ENCODE data around the gene CEP131. TPM values are rescaled to one million over a fixed set of nuclear protein-coding genes. Genes with fewer than 3 reads are reported as not detected.

CEP131 gene
- total and polyA plus RNA-seq, 2 of the 8 experiments (the other 6 are each of a cell fraction or from before 2014, with no cell fraction given), result 5.9 to 23.2 TPM

GRCh38 chr17:81182596-81182995 lies 40.2 kb downstream of the CEP131 start (continued):
- no peak for TF ChIP-seq SP2 (IDR thresholded peaks at IDR 0.05; ENCODE audit: low read length)
- TF ChIP-seq KDM5A (IDR thresholded peaks at IDR 0.05; ENCODE audit: low read length), result no peak
- TF ChIP-seq MAFK (IDR thresholded peaks at IDR 0.05; ENCODE audit: low read depth, low read length), result no peak
- no peak for TF ChIP-seq BCL11A (IDR thresholded peaks at IDR 0.05; ENCODE audit: low read depth in 2 of 2, low read length in 2 of 2)

Measured in H1 (cell line).